Activated T-cell treated with anti-CD3 and anti-CD28 coated beads, Interleukin-2, amount 50 U/mL, for 24 hours (primary cell): ENCODE data around the gene INTS7.

ENCODE experiments used
- DNase-seq: peaks from one replicate; pipeline ENCODE4 v3.0.0-alpha.2; 2020
- H3K27ac Mint-ChIP-seq: 2 replicates; pipeline ENCODE4 v1.8.0; 2020; ENCODE audit warnings: mild to moderate bottlenecking, mixed read lengths
- H3K27me3 Mint-ChIP-seq: 2 replicates; pipeline ENCODE4 v1.8.0; 2020; ENCODE audit warnings: mixed read lengths
- H3K36me3 Mint-ChIP-seq: 2 replicates; pipeline ENCODE4 v1.8.0; 2020; ENCODE audit warnings: low read depth, mixed read lengths
- H3K4me1 Mint-ChIP-seq: 2 replicates; pipeline ENCODE4 v1.8.0; 2020; ENCODE audit warnings: low read depth, mixed read lengths
- H3K4me3 Mint-ChIP-seq: 2 replicates; pipeline ENCODE4 v1.8.0; 2020; ENCODE audit warnings: mild to moderate bottlenecking, moderate library complexity, mixed read lengths
- H3K9me3 Mint-ChIP-seq: 2 replicates; pipeline ENCODE4 v1.8.0; 2020; ENCODE audit warnings: mixed read lengths

The INTS7 gene, protein sequence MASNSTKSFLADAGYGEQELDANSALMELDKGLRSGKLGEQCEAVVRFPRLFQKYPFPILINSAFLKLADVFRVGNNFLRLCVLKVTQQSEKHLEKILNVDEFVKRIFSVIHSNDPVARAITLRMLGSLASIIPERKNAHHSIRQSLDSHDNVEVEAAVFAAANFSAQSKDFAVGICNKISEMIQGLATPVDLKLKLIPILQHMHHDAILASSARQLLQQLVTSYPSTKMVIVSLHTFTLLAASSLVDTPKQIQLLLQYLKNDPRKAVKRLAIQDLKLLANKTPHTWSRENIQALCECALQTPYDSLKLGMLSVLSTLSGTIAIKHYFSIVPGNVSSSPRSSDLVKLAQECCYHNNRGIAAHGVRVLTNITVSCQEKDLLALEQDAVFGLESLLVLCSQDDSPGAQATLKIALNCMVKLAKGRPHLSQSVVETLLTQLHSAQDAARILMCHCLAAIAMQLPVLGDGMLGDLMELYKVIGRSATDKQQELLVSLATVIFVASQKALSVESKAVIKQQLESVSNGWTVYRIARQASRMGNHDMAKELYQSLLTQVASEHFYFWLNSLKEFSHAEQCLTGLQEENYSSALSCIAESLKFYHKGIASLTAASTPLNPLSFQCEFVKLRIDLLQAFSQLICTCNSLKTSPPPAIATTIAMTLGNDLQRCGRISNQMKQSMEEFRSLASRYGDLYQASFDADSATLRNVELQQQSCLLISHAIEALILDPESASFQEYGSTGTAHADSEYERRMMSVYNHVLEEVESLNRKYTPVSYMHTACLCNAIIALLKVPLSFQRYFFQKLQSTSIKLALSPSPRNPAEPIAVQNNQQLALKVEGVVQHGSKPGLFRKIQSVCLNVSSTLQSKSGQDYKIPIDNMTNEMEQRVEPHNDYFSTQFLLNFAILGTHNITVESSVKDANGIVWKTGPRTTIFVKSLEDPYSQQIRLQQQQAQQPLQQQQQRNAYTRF

GRCh38 chr1:212035123-212035834 is at the start of gene INTS7, which contains the start of gene DTL:
TSS of gene INTS7 (minus strand) at chr1:212035557. CDS start at chr1:212035437, 120 bp downstream.
TSS of gene DTL (plus strand) at chr1:212035748. CDS start at chr1:212035891, 143 bp downstream.
- peaks cover 63% of the 10 kb centered on the region for H3K4me1 Mint-ChIP-seq
- peaks cover 77% of the 10 kb centered on the region for H3K36me3 Mint-ChIP-seq
- peaks cover 2% of the 10 kb centered on the region for H3K27me3 Mint-ChIP-seq
- H3K9me3 Mint-ChIP-seq = no peaks in the 10 kb centered on the region
- H3K27ac Mint-ChIP-seq = peak within 1 kb of the TSS; percentile 100
- DNase-seq = peak; percentile 97
- H3K4me3 Mint-ChIP-seq = peak within 1 kb of the TSS; percentile 98

DNA sequence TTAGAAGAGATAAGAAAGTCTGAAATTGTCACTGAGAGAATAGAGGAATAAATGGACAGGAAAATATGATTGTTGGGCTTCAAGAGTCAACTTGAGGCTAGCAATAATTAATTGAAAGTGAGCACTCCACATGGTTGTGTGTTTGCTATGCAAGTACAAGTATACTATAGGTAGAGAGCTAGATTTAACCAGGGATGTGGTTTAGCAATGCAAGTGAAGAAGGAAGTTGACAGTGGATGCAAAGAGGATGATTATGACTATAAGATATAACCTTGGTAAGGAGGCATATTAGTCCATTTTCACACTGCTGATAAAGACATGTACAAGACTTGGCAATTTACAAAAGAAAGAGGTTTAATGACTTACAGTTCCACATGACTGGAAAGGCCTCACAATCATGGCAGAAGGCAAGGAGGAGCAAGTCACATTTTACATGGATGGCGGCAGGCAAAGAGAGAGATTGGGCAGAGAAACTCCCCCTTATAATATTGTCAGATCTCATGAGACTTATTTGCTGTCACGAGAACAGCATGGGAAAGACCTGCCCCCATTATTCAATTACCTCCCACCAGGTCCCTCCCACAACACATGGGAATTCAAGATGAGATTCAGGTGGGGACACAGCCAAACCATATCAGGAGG is 47.5 kb upstream of the INTS7 start:
- no peak for DNase-seq
- Mint-ChIP-seq H3K4me3 (no peak overlapping the region), H3K27ac (no peak overlapping the region), H3K9me3 (no peaks in the 10 kb centered on the region), H3K36me3 (peaks cover 40% of the 10 kb centered on the region), H3K4me1 (no peaks in the 10 kb centered on the region), H3K27me3 (no peaks in the 10 kb centered on the region)

GRCh38 chr1:212078826-212079225 is 43.5 kb upstream of the INTS7 start:
- no peak for DNase-seq
- H3K27me3 Mint-ChIP-seq = no peaks in the 10 kb centered on the region
- no peaks in the 10 kb centered on the region for H3K9me3 Mint-ChIP-seq
- peaks cover 3% of the 10 kb centered on the region for H3K4me1 Mint-ChIP-seq
- H3K36me3 Mint-ChIP-seq = peaks cover 39% of the 10 kb centered on the region
- no peak overlapping the region for H3K4me3 Mint-ChIP-seq
- H3K27ac Mint-ChIP-seq = no peak overlapping the region

DNA sequence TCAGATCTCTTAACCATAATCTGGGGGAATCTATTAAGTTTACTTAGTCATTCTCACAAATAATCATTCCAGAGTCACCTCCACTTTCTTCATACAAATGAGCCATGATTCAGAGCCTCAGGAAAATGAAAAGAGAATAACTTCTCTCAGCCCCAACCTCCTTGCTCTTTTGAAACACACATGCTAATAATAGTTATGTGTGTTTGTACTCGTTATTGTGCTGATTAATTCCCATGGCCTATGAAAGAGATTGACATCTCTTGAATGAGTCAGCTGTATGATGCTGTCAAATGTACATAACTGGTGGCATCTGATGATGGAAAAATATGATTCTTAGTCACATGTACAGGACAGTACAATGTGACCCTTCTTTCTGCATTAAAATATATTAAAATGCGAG is 41.7 kb upstream of the INTS7 start:
- H3K27me3 Mint-ChIP-seq = no peaks in the 10 kb centered on the region
- peaks cover 3% of the 10 kb centered on the region for H3K4me1 Mint-ChIP-seq
- no peaks in the 10 kb centered on the region for H3K9me3 Mint-ChIP-seq
- peaks cover 55% of the 10 kb centered on the region for H3K36me3 Mint-ChIP-seq
- no peak overlapping the region for H3K27ac Mint-ChIP-seq
- DNase-seq = no peak
- H3K4me3 Mint-ChIP-seq = no peak overlapping the region

DNA sequence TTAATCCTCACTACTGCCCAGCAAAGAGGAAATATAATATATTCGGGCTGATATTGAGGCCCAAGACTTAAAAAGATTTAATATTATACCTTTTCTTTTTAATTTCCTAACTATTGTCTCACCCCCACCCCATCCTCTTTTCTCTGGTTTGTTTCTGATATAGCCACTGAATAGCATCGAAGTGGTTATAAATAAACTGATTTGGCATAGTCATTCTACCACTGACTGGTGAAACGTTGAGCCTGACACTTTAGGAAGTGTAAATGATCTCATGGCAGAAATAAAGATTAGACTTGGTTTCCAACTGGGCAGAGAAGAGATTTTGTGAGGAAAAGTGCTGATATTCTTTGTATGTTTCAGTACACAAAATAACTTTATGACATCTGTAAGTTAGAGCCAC is 39.5 kb upstream of the INTS7 start:
- DNase-seq = no peak
- peaks cover 77% of the 10 kb centered on the region for H3K36me3 Mint-ChIP-seq
- no peaks in the 10 kb centered on the region for H3K27me3 Mint-ChIP-seq
- H3K27ac Mint-ChIP-seq = no peak overlapping the region
- H3K9me3 Mint-ChIP-seq = no peaks in the 10 kb centered on the region
- no peak overlapping the region for H3K4me3 Mint-ChIP-seq
- peaks cover 3% of the 10 kb centered on the region for H3K4me1 Mint-ChIP-seq

- H3K36me3 Mint-ChIP-seq = peaks cover 80% of the 10 kb centered on the region
- no peaks in the 10 kb centered on the region for H3K27me3 Mint-ChIP-seq
- no peak overlapping the region for H3K27ac Mint-ChIP-seq
- no peak for DNase-seq
- no peak overlapping the region for H3K4me3 Mint-ChIP-seq
- H3K9me3 Mint-ChIP-seq = no peaks in the 10 kb centered on the region
- H3K4me1 Mint-ChIP-seq = peaks cover 3% of the 10 kb centered on the region
These were observed 39.0 kb upstream of the INTS7 start for GRCh38 chr1:212074313-212074712.

- Mint-ChIP-seq H3K9me3 (no peaks in the 10 kb centered on the region), H3K36me3 (peaks cover 89% of the 10 kb centered on the region), H3K4me1 (peaks cover 3% of the 10 kb centered on the region), H3K4me3 (no peak overlapping the region), H3K27ac (no peak overlapping the region), H3K27me3 (no peaks in the 10 kb centered on the region)
- DNase-seq = no peak
These were observed 38.1 kb upstream of the INTS7 start for GRCh38 chr1:212073490-212073889.

GRCh38 chr1:212072047-212072446 is 36.7 kb upstream of the INTS7 start:
- Mint-ChIP-seq H3K27me3 (no peaks in the 10 kb centered on the region), H3K9me3 (no peaks in the 10 kb centered on the region), H3K4me3 (no peak overlapping the region), H3K36me3 (peaks cover 92% of the 10 kb centered on the region), H3K4me1 (peaks cover 3% of the 10 kb centered on the region), H3K27ac (no peak overlapping the region)
- no peak for DNase-seq

GRCh38 chr1:212070720-212071302 is 35.5 kb upstream of the INTS7 start:
- Mint-ChIP-seq H3K36me3 (peaks cover 92% of the 10 kb centered on the region), H3K4me1 (no peaks in the 10 kb centered on the region), H3K4me3 (no peak overlapping the region), H3K27me3 (no peaks in the 10 kb centered on the region), H3K9me3 (no peaks in the 10 kb centered on the region), H3K27ac (no peak overlapping the region)
- DNase-seq = no peak

DNA sequence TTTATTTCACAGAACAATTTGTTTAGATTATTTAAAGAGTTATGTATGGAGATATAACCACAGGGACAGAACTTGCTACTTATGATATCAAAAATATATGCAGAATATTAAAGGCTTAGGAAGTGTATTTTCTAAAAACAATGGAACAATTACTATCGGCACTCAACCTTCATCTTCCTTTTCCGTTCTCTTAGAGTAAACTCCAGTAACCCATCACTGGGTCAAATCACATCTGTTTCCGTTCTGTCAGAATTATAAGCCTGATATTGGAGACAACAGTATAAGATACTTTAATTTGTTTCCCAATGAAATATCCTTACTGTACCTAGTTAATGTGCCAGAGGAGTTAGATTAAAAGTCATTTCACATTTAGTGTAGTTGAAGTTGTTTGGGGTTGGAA is 32.4 kb upstream of the INTS7 start:
- peaks cover 93% of the 10 kb centered on the region for H3K36me3 Mint-ChIP-seq
- H3K4me3 Mint-ChIP-seq = no peak overlapping the region
- H3K4me1 Mint-ChIP-seq = no peaks in the 10 kb centered on the region
- H3K9me3 Mint-ChIP-seq = no peaks in the 10 kb centered on the region
- H3K27me3 Mint-ChIP-seq = no peaks in the 10 kb centered on the region
- no peak for DNase-seq
- no peak overlapping the region for H3K27ac Mint-ChIP-seq

DNA sequence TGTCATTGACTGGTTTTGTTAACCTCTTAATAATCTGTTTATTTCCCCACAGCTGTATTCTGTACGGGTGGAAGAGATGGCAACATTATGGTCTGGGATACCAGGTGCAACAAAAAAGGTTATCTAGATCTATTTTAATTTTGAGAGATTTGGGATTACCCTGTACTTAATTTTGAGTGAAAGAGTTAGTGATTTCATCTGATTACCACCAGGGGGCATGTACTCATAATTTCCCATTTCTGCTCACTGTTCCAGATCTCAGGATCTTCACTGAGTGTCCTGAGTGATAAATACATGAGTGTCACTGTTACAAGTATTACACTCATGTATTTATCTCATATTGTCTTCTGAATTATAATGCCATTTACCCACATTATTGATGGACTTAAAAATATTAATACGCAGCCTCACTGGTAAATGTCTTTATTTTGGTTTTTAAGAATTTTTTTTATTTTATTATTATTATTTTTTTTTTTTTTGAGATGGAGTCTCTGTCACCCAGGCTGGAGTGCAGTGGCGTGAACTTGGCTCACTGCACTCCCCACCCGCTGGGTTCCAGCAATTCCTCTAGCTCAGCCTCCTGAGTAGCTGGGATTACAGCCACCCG is 27.6 kb upstream of the INTS7 start:
- no peak overlapping the region for H3K27ac Mint-ChIP-seq
- peaks cover 9% of the 10 kb centered on the region for H3K4me1 Mint-ChIP-seq
- DNase-seq = no peak
- no peaks in the 10 kb centered on the region for H3K27me3 Mint-ChIP-seq
- no peak overlapping the region for H3K4me3 Mint-ChIP-seq
- peaks cover 4% of the 10 kb centered on the region for H3K9me3 Mint-ChIP-seq
- H3K36me3 Mint-ChIP-seq = peaks cover 96% of the 10 kb centered on the region

DNA sequence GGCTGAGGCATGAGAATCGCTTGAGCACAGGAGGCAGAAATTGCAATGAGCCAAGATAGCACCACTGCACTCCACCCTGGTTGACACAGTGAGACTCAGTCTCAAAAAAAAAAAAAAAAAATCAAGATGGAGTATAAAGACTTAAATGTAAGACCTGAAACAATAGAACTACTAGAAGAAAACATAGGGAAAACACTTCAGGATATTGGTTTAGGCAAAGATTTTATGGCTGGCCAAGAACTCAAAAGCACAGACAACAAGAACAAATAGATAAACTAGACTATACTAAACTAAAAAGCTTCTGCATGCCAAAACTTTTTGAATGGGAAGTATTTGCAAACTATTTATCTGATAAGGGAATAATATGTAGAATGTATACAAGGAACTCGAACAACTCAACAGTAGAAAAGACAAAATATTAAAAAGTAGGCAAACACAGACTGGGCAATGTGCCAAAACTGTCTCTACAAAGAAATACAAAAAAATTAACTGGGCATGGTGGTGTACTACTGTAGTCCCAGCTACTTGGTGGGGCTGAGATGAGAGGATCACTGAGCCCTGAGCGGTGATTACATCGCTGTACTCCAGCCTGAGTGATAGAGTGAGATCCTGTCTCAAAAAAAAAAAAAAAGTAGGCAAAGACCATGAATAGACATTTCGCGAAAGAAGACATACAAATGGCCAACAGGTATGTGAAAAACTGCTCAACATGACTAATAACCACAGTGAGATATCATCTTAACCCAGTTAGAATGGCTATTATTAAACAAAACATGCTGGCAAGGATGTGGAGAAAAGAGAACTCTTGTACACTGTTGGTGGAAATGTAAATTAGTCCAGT is 25.5 kb upstream of the INTS7 start:
- Mint-ChIP-seq H3K27me3 (no peaks in the 10 kb centered on the region), H3K27ac (peak overlapping the region; percentile 56), H3K4me3 (no peak overlapping the region), H3K4me1 (peaks cover 9% of the 10 kb centered on the region), H3K36me3 (peaks cover 96% of the 10 kb centered on the region), H3K9me3 (peaks cover 14% of the 10 kb centered on the region)
- DNase-seq = no peak

- Mint-ChIP-seq H3K9me3 (peaks cover 22% of the 10 kb centered on the region), H3K36me3 (peaks cover 95% of the 10 kb centered on the region), H3K27me3 (no peaks in the 10 kb centered on the region), H3K4me1 (no peaks in the 10 kb centered on the region), H3K27ac (no peak overlapping the region), H3K4me3 (no peak overlapping the region)
- DNase-seq = no peak
These were observed 20.0 kb upstream of the INTS7 start for GRCh38 chr1:212055333-212055732.
